ENCODE results near the gene SLC38A2. TPM values are rescaled to one million over a fixed set of nuclear protein-coding genes. Genes with fewer than 3 reads are reported as not detected.

SLC38A2 gene
- total RNA-seq, 1 donor: 1,020 TPM

DNA sequence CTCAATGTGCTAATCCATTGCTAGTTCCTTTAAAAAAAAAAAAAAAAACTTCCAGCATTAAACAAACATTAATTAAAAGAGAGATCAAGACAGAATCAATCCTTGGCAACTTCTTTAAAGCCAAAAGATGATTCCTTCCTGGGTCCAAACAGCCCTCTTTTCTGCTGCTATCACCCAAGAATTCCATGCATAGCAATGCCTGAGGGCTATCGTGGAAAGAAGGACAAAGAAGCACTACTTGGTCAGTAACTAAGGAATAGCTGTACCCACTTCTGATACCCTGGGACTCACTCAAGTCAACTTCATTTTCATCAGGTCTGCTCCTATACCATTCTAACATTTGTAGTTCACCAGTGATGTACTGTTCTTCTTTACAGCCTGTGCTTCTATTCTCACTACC lies 51.8 kb downstream of the SLC38A2 start:
- no peak for DNase-seq (ENCODE audit: insufficient read length, low spot score, missing footprints)
- no peak overlapping the region for H3K4me2 ChIP-seq (ENCODE audit: insufficient read depth, low read length)

DNA sequence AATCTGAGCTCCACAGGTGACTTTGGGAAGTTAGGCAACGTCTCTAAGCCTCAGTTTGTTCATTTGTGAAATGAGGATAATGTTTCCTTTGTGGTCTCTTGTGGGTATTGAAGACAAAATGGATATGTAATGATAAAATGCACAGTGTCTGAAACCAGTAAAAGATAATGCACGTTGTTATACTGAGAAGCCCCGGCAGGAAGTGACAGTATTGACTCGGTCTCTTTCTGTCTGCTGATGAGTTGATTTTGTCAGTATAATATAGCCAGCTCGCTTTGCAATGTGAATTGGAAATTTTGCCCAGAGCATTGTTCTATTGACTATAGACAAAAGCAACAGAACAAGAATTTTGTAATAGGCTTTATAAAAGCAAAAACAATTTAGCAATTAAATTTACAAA lies 54.5 kb downstream of the SLC38A2 start:
- Histone ChIP-seq H3K27ac (ENCODE audit: low read depth, low read length) (no peak overlapping the region), H3K27me3 (ENCODE audit: insufficient read depth, low read length) (peaks cover 3% of the 10 kb centered on the region), H2AFZ (ENCODE audit: low read length) (no peak overlapping the region), H3K4me3 (ENCODE audit: insufficient read depth, low read length) (no peak overlapping the region), H3K4me2 (ENCODE audit: insufficient read depth, low read length) (no peak overlapping the region), H3K36me3 (ENCODE audit: insufficient read depth, low read length) (no peaks in the 10 kb centered on the region), H4K20me1 (ENCODE audit: insufficient read depth, low read length) (no peaks in the 10 kb centered on the region), H3K9me3 (ENCODE audit: low read depth, low read length) (peaks cover 2% of the 10 kb centered on the region), H3K4me1 (ENCODE audit: insufficient read depth, low read length) (no peaks in the 10 kb centered on the region), H3K79me2 (ENCODE audit: insufficient read depth, low read length) (no peaks in the 10 kb centered on the region)
- TF ChIP-seq, protein P1, sequence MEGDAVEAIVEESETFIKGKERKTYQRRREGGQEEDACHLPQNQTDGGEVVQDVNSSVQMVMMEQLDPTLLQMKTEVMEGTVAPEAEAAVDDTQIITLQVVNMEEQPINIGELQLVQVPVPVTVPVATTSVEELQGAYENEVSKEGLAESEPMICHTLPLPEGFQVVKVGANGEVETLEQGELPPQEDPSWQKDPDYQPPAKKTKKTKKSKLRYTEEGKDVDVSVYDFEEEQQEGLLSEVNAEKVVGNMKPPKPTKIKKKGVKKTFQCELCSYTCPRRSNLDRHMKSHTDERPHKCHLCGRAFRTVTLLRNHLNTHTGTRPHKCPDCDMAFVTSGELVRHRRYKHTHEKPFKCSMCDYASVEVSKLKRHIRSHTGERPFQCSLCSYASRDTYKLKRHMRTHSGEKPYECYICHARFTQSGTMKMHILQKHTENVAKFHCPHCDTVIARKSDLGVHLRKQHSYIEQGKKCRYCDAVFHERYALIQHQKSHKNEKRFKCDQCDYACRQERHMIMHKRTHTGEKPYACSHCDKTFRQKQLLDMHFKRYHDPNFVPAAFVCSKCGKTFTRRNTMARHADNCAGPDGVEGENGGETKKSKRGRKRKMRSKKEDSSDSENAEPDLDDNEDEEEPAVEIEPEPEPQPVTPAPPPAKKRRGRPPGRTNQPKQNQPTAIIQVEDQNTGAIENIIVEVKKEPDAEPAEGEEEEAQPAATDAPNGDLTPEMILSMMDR (IDR thresholded peaks at IDR 0.05; ENCODE audit: extremely low read depth, low read depth, low read length): no peak
- DNase-seq (ENCODE audit: insufficient read length, low spot score, missing footprints): no peak

More for the DNA sequence above, 51.8 kb downstream of the SLC38A2 start:
- no peak overlapping the region for H2AFZ ChIP-seq (ENCODE audit: low read length)
- no peak overlapping the region for H3K4me3 ChIP-seq (ENCODE audit: insufficient read depth, low read length)
- no peaks in the 10 kb centered on the region for H3K4me1 ChIP-seq (ENCODE audit: insufficient read depth, low read length)
- peaks cover 2% of the 10 kb centered on the region for H3K9me3 ChIP-seq (ENCODE audit: low read depth, low read length)
- TF ChIP-seq, protein P1 (IDR thresholded peaks at IDR 0.05; ENCODE audit: extremely low read depth, low read depth, low read length): no peak
- no peaks in the 10 kb centered on the region for H4K20me1 ChIP-seq (ENCODE audit: insufficient read depth, low read length)
- peaks cover 3% of the 10 kb centered on the region for H3K27me3 ChIP-seq (ENCODE audit: insufficient read depth, low read length)
- H3K27ac ChIP-seq (ENCODE audit: low read depth, low read length): no peak overlapping the region
- H3K36me3 ChIP-seq (ENCODE audit: insufficient read depth, low read length): no peaks in the 10 kb centered on the region
- no peaks in the 10 kb centered on the region for H3K79me2 ChIP-seq (ENCODE audit: insufficient read depth, low read length)

Other genes with a start within 250 kb of the SLC38A2 start
- 19.2 and 29.7 TPM in 2 replicates for gene SLC38A1, start 103.7 kb downstream of the SLC38A2 start, total RNA-seq